Measurements from ENCODE around the gene NAP1L4.

The NAP1L4 gene

GRCh38 chr11:2932850-2933251, 59.3 kb downstream of the NAP1L4 start:
- no peaks in the 10 kb centered on the region for H3K27me3 ChIP-seq (ENCODE audit: insufficient read depth, low read length)
- H3K9me3 ChIP-seq (ENCODE audit: low read length): peaks cover 6% of the 10 kb centered on the region
- H3K4me1 ChIP-seq (ENCODE audit: insufficient read depth, low read length, severe bottlenecking): no peaks in the 10 kb centered on the region
- no peaks in the 10 kb centered on the region for H4K20me1 ChIP-seq (ENCODE audit: insufficient read depth, low read length)
- H3K4me3 ChIP-seq (ENCODE audit: low read depth, low read length, poor library complexity, severe bottlenecking): no peak overlapping the region
- H3K79me2 ChIP-seq (ENCODE audit: insufficient read depth, low read length): no peaks in the 10 kb centered on the region
- no peaks in the 10 kb centered on the region for H3K36me3 ChIP-seq (ENCODE audit: insufficient read depth, low read length)
- TF ChIP-seq EZH2 (IDR thresholded peaks at IDR 0.05; ENCODE audit: borderline replicate concordance, low read length): no peak
- TF ChIP-seq, protein P1, sequence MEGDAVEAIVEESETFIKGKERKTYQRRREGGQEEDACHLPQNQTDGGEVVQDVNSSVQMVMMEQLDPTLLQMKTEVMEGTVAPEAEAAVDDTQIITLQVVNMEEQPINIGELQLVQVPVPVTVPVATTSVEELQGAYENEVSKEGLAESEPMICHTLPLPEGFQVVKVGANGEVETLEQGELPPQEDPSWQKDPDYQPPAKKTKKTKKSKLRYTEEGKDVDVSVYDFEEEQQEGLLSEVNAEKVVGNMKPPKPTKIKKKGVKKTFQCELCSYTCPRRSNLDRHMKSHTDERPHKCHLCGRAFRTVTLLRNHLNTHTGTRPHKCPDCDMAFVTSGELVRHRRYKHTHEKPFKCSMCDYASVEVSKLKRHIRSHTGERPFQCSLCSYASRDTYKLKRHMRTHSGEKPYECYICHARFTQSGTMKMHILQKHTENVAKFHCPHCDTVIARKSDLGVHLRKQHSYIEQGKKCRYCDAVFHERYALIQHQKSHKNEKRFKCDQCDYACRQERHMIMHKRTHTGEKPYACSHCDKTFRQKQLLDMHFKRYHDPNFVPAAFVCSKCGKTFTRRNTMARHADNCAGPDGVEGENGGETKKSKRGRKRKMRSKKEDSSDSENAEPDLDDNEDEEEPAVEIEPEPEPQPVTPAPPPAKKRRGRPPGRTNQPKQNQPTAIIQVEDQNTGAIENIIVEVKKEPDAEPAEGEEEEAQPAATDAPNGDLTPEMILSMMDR (IDR thresholded peaks at IDR 0.05; ENCODE audit: low read length): no peak
- no peak overlapping the region for H3K27ac ChIP-seq (ENCODE audit: low read depth, low read length, poor library complexity, severe bottlenecking)
- H3K9ac ChIP-seq (ENCODE audit: low read length): no peak overlapping the region
- H3K9me2 ChIP-seq (ENCODE audit: low read depth, low read length): no peaks in the 10 kb centered on the region
- H2AFZ ChIP-seq (ENCODE audit: low read length): no peak overlapping the region
- H3K4me2 ChIP-seq (ENCODE audit: low read length): no peak overlapping the region
- H3F3A ChIP-seq (ENCODE audit: insufficient read depth, low read length): no peaks in the 10 kb centered on the region

- Histone ChIP-seq H3K4me3 (ENCODE audit: low read depth, low read length, poor library complexity, severe bottlenecking) (no peak overlapping the region), H3K9ac (ENCODE audit: low read length) (no peak overlapping the region), H4K20me1 (ENCODE audit: insufficient read depth, low read length) (no peaks in the 10 kb centered on the region), H3F3A (ENCODE audit: insufficient read depth, low read length) (no peaks in the 10 kb centered on the region), H3K4me2 (ENCODE audit: low read length) (no peak overlapping the region), H3K4me1 (ENCODE audit: insufficient read depth, low read length, severe bottlenecking) (no peaks in the 10 kb centered on the region), H3K79me2 (ENCODE audit: insufficient read depth, low read length) (no peaks in the 10 kb centered on the region), H3K9me3 (ENCODE audit: low read length) (no peaks in the 10 kb centered on the region), H3K27me3 (ENCODE audit: insufficient read depth, low read length) (no peaks in the 10 kb centered on the region), H3K27ac (ENCODE audit: low read depth, low read length, poor library complexity, severe bottlenecking) (no peak overlapping the region), H3K9me2 (ENCODE audit: low read depth, low read length) (no peaks in the 10 kb centered on the region), H2AFZ (ENCODE audit: low read length) (no peak overlapping the region), H3K36me3 (ENCODE audit: insufficient read depth, low read length) (no peaks in the 10 kb centered on the region)
- TF ChIP-seq, protein P1 (IDR thresholded peaks at IDR 0.05; ENCODE audit: low read length): no peak
- no peak for TF ChIP-seq EZH2 (IDR thresholded peaks at IDR 0.05; ENCODE audit: borderline replicate concordance, low read length)
Measured at GRCh38 chr11:2931771-2932738, 60.1 kb downstream of the NAP1L4 start.

DNA sequence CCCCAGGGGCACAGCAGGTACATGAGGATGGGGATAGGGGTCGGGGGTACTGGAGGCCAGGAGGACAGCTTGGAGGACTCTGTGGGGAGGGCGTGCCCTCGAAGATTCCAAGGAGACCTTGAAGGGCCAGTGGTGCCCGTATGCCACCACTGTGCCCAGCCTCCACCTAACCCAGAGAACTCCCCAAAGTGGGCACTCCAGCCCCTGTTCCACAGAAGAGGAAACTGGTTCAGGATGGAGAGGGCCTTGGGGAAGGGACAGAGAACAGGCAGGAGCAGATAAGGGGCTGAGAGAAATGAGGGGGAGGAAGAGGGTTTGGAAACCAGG, 60.7 kb downstream of the NAP1L4 start:
- H3K4me3 ChIP-seq (ENCODE audit: low read depth, low read length, poor library complexity, severe bottlenecking): no peak overlapping the region

More for the DNA sequence above, 60.7 kb downstream of the NAP1L4 start:
- Histone ChIP-seq H3K4me2 (ENCODE audit: low read length) (no peak overlapping the region), H3F3A (ENCODE audit: insufficient read depth, low read length) (no peaks in the 10 kb centered on the region), H2AFZ (ENCODE audit: low read length) (no peak overlapping the region), H3K9ac (ENCODE audit: low read length) (no peak overlapping the region), H3K4me1 (ENCODE audit: insufficient read depth, low read length, severe bottlenecking) (no peaks in the 10 kb centered on the region), H3K27me3 (ENCODE audit: insufficient read depth, low read length) (no peaks in the 10 kb centered on the region), H3K9me2 (ENCODE audit: low read depth, low read length) (no peaks in the 10 kb centered on the region), H3K79me2 (ENCODE audit: insufficient read depth, low read length) (no peaks in the 10 kb centered on the region), H3K9me3 (ENCODE audit: low read length) (no peaks in the 10 kb centered on the region), H3K36me3 (ENCODE audit: insufficient read depth, low read length) (no peaks in the 10 kb centered on the region), H3K27ac (ENCODE audit: low read depth, low read length, poor library complexity, severe bottlenecking) (no peak overlapping the region), H4K20me1 (ENCODE audit: insufficient read depth, low read length) (no peaks in the 10 kb centered on the region)
- TF ChIP-seq EZH2 (IDR thresholded peaks at IDR 0.05; ENCODE audit: borderline replicate concordance, low read length): no peak
- TF ChIP-seq, protein P1 (IDR thresholded peaks at IDR 0.05; ENCODE audit: low read length): no peak

Data from OCI-LY1 (cell line).